ENCODE data around the gene MORN1. TPM values are rescaled to one million over a fixed set of nuclear protein-coding genes. Genes with fewer than 3 reads are reported as not detected.

MORN1 gene
- total and polyA plus RNA-seq, 2 donors (not counting 3 experiments of a cell fraction or from before 2014, with no cell fraction given), result 4.3 to 6.4 TPM

- intact Hi-C loops (cut with micrococcal nuclease), result no loop called here
- FAIRE-seq (no peak), DNase-seq (ENCODE audit: low read depth, low spot score) (no peak)
- Histone ChIP-seq H4K20me1 (replicated peaks; ENCODE audit: control insufficient read depth, extremely low read depth, insufficient read depth, low read length) (no peaks in the 10 kb centered on the region), H3K4me1 (ENCODE audit: control insufficient read depth, extremely low read depth, insufficient read depth, low read length) (no peaks in the 10 kb centered on the region), H3K9me3 (replicated peaks; ENCODE audit: control insufficient read depth, insufficient read depth, low read length) (no peaks in the 10 kb centered on the region), H3K36me3 (ENCODE audit: control insufficient read depth in 2 of 2, extremely low read depth in 1 of 2, insufficient read depth in 2 of 2, low read length in 2 of 2) (no peaks in the 10 kb centered on the region), H2AFZ (ENCODE audit: low read depth, low read length) (no peak overlapping the region), H3K27me3 (ENCODE audit: control insufficient read depth in 2 of 2, insufficient read depth in 2 of 2, low read length in 2 of 2) (no peaks in the 10 kb centered on the region), H3K27ac (ENCODE audit: insufficient read depth, low read depth, low read length) (no peak overlapping the region), H3K4me3 (replicated peaks in 1 of 3; ENCODE audit: insufficient read depth in 1 of 3, low read depth in 1 of 3, low read length in 3 of 3) (no peak overlapping the region), H3K4me2 (ENCODE audit: insufficient read depth, low read length) (no peak overlapping the region), H3K79me2 (ENCODE audit: control insufficient read depth, insufficient read depth, low read length) (no peaks in the 10 kb centered on the region), H3K9ac (replicated peaks; ENCODE audit: extremely low read depth, insufficient read depth, low read length) (no peak overlapping the region), H3K9me1 (replicated peaks; ENCODE audit: control insufficient read depth, extremely low read depth, insufficient read depth, low read length) (no peaks in the 10 kb centered on the region)
- TF ChIP-seq GATA2 (IDR thresholded peaks at IDR 0.05; ENCODE audit: insufficient read depth, insufficient read length, low read depth, low read length) (no peak), FOS (IDR thresholded peaks at IDR 0.05; ENCODE audit: borderline replicate concordance, insufficient read depth, low read length) (no peak), EZH2 (IDR thresholded peaks at IDR 0.05; ENCODE audit: borderline replicate concordance, low read depth, low read length, severe bottlenecking) (no peak), MYC (IDR thresholded peaks at IDR 0.05; ENCODE audit: low read depth, low read length) (no peak), JUN (IDR thresholded peaks at IDR 0.05; ENCODE audit: borderline replicate concordance, insufficient read depth, insufficient read length, low read depth) (no peak), POLR2AphosphoS5 (IDR thresholded peaks at IDR 0.05; ENCODE audit: insufficient read depth, low read depth, low read length) (no peak), POLR2A (IDR thresholded peaks at IDR 0.05; ENCODE audit: low read depth, low read length) (no peak)
- TF ChIP-seq, protein P1, sequence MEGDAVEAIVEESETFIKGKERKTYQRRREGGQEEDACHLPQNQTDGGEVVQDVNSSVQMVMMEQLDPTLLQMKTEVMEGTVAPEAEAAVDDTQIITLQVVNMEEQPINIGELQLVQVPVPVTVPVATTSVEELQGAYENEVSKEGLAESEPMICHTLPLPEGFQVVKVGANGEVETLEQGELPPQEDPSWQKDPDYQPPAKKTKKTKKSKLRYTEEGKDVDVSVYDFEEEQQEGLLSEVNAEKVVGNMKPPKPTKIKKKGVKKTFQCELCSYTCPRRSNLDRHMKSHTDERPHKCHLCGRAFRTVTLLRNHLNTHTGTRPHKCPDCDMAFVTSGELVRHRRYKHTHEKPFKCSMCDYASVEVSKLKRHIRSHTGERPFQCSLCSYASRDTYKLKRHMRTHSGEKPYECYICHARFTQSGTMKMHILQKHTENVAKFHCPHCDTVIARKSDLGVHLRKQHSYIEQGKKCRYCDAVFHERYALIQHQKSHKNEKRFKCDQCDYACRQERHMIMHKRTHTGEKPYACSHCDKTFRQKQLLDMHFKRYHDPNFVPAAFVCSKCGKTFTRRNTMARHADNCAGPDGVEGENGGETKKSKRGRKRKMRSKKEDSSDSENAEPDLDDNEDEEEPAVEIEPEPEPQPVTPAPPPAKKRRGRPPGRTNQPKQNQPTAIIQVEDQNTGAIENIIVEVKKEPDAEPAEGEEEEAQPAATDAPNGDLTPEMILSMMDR (IDR thresholded peaks at IDR 0.05; ENCODE audit: extremely low read depth in 1 of 2, insufficient read depth in 1 of 2, low read depth in 1 of 2, low read length in 2 of 2), result no peak
- TF ChIP-seq, protein P2, sequence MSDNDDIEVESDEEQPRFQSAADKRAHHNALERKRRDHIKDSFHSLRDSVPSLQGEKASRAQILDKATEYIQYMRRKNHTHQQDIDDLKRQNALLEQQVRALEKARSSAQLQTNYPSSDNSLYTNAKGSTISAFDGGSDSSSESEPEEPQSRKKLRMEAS (IDR thresholded peaks at IDR 0.05; ENCODE audit: insufficient read depth, insufficient read length), result no peak
- no TSS peak for BruUV-seq (replicated peaks)
- CTCF ChIA-PET, result no interaction called here
- dilution Hi-C loops (cut with MboI; ENCODE audit: extremely low pct_ligation_motif_present, low sequenced_read_pairs), result no loop called here
- POLR2A ChIA-PET, result no interaction called here
Measured at GRCh38 chr1:2334883-2335534, 56.3 kb downstream of the MORN1 start.
